Hindlimb muscle (tissue), 1 donor: ENCODE results near the gene SPRED1. TPM values are rescaled to one million over a fixed set of nuclear protein-coding genes. Genes with fewer than 3 reads are reported as not detected.

Source experiments
- DNase-seq: peaks from one replicate; pipeline ENCODE4 v3.0.0-alpha.2; 2013
- polyA plus RNA-seq: library from polyadenylated mRNA; unstranded; fragments of 120-200 nt; gene quantifications from one replicate; pipeline ENCODE4 v1.2.1, GENCODE V29; 2013; ENCODE audit not compliant: insufficient read length

SPRED1 gene
- polyA plus RNA-seq: 31.4 TPM

DNA sequence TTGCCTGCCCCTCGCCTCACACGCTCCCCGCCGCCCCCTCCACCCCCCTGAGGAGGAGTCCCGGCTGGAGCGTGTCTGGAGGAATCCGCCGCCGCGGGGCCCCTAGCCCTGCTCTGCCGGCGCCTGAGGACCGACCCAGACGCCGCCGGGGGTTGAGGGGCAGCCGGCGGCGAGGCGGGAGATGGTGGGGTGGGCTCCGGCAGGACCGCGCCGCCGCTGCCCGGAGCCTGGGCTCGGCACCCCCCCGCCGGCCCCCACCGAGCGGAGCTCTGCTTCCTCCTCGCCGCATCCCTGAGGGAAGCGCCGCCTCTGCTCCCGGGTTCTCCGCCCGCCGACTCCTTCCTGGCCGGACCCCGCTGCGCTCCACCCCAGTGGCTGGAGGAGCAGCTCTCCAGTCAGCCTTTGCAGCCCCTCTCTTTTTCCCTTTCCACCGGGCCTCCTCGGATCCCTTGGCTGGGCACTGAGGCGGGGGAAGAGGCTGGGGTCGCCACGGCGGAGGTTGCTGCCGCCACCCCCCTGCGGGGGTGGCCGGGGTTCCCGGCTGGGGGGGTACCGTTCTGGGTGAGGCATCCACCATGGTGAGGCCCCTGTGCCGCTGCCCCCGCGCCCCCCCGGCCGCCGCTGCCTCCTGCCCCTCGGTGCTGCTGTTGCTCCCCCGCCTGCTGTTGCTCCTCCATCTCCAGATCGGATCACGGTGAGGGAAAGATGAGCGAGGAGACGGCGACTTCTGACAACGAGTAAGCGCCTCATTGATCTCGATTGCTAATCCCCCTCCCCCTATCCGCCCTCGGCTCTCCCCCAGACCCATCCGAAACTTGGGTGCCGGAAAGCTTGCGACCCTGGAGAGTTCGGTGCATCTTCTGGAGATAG is at the start of gene SPRED1:
Gene SPRED1 (plus strand): TSS at position 356 of the 870 bp plus-strand sequence. CDS start 350 bp downstream, at position 706.
- peak; percentile 84 for DNase-seq

DNA sequence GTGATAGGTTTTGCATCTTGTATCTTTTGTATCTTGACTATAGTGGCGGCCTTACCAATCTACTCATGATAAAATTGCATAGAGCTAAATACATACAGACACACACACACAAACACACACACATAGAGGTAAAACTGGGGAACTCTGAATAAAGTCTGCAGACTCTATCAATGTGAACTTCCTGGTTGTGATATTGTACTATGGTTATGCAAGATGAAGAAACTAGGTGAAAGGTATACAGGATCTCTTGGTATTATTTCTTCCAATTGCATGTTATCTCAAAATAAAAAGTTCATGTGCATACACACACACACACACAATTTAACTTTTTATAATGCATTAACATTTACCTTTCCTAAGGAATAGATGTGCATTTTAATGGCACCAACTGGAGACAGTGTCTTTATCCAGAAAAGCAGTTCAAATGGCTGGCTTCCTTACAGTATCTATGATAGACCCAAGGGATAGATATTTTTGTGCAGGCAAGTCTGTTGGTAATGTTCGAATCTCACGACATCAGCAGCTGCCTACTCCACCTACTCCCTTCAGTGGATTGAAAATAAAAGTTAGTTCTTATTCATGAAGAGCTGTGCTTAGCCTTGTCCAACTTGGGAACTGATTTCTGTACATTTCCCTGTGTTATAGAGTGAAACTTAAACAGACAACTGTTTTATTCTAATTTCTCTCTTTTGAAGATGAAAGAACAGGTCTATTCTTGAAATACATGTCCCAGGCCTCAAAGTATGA is 46.9 kb upstream of the SPRED1 start:
- DNase-seq: no peak

DNA sequence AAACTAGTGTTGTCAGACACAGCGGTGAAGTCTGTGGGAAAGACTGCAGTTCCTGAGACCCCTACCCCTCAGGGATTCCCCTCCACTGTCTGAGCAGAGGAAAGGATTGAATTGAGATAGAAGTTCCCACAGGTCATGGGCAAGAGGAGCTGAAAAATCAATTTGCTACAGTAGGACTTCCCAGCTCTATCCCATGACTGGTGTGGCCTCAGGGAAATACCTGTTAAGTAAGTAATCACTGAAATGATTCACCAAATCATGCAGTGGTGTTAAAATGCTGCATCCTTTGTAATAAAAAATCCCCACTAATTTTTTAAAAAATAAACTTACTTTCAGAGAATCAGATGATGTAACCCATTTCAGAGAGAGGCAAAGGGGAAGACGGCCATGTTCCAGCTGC is 45.0 kb upstream of the SPRED1 start:
- no peak for DNase-seq

- no peak for DNase-seq
These were observed 44.4 kb upstream of the SPRED1 start for GRCh38 chr15:38208206-38208605.

GRCh38 chr15:38208779-38209178 is 43.9 kb upstream of the SPRED1 start:
- no peak for DNase-seq

DNA sequence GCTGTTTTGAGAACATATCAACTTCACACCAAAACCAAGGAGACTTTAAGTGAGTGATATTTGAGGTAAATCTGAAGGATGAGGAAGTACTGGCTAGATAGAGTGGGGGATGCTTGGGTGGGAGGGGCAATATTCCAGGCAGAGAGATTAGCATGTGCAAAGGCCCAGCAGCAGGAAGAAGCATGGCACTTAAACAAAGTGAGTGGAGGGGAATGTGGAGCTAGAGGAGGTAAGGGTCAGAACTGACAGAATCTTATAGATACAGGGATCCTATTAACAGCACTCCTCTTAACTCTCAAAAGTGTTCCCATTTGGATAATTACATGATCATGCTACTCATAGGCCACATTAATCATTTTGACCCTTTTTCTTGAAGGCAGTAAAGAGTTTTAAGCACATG is 41.4 kb upstream of the SPRED1 start:
- no peak for DNase-seq

DNA sequence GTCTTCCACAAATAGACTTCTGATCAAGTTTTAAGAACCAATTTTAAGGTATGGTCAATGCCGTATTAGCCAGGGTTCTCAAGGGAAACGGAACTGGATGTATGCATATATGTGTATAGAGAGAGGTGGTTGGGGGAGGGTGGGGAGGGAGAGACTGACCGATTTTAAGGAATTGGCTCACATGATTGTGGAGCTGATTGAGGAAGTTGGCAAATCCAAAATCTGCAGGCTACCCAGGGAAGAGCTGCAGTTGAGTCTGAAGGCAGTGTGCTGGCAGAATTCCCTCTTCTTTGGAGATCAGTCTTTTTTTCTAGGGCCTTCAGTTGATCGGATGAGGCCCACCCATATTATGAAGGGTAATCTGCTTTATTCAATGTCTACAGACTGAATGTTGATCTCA is 40.8 kb upstream of the SPRED1 start:
- no peak for DNase-seq

DNA sequence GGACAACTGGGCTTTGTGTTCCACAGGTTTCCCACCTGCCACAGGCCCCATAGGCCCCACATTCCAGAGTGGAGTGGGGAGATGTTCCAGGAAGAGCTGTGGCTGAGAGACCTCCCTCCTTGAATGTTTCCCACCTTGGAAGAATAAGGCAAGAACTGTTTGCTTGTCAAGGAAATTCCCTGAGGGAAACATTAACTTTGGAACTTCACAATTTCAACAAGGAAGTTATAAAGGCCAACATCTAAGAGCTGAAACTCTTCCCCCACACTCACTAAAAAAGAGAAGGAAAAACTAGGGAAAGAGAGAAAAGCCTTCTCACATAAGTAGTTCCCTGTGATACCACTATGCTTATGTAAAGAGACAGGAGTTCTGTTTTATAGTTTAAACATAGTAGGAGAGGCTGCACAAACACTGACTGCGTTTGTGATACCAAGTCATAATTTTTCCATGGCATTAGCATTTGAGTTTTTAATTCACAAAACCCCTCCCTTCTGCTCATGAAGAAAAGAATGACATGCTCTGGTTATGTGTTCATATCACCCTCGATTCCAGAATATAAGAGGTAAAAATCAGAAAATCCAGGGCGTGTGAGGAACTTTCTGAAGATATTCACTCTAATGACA is 39.8 kb upstream of the SPRED1 start:
- no peak for DNase-seq

DNA sequence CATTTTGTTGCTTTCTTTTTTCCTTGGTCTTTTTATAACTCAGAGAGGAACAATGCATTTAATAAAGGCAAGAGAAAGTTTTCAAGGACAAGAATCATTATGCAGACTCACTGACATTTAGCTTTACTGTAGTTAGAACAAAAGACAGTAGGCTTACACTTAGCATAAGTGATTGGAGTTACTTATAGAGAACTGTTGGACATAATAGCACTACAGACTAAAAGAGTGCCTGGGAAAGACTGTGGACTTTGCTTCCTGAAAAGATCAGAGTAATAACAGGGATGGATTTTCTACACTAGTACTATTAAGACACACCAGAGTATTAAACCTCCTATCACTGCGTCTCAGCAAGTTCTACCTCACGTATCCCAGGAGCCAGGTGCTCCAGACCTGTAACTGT is 39.3 kb upstream of the SPRED1 start:
- no peak for DNase-seq

DNA sequence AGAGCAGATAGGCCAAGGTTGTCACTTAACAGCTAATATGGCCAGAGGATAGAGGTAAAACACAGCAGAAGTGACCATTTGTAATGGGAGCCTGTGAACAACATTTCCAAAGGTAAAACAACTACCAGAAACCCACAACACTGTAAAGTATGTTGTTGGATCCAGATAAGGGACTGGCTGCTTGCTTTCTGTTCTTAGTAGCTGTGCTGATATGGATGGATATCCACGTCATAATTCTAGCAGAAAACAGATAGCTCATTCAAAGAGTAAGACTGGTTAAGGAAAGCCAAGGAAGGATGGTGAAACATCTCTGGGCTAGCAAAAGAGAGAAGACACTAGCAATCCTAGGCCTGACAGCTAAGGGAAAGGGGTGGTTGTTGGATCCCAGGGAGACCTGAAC is 36.9 kb upstream of the SPRED1 start:
- no peak for DNase-seq

- no peak for DNase-seq
These were observed 35.9 kb upstream of the SPRED1 start for GRCh38 chr15:38216763-38217162.

GRCh38 chr15:38217191-38217595 is 35.4 kb upstream of the SPRED1 start:
- DNase-seq: no peak

DNA sequence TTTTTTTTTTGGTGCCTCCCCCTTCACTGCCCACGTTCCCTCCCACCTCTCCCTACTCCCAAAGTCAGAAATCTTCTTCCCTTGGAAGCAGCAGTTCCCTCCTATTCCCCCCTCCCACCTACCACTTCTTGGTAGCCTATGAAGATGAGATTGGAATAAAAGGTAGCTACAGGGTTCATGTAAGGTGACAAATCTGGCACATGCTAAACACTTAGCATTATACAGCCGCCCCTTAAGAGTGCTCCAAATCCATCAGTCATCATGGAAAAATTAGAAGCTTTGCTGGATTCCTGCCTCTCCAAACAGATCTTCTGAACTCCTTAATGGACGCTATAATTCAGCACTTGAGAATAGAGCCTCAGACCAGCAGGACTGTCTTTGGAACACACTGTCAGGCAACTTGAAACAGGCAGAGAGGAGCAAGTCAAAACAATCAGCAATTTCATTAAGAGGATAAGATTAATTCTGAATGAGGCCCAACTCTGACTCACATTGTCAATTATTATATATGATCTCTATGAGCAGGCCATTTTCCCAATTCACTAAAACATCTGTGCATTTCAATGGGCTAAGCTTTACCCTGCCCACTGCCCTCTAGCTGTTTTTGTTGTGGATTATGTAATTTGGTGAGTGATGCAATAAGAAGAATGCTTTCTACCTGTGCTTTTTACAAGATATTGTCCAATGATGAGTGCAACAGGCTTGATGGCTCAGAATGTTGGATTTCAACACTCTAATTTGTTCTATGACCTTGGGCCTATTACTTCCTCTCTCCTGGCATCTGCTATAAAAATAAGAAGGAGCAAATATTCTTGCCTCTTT is 34.6 kb upstream of the SPRED1 start:
- DNase-seq: no peak

GRCh38 chr15:38220606-38221273 is 31.9 kb upstream of the SPRED1 start:
- DNase-seq: no peak

- no peak for DNase-seq
These were observed 28.1 kb upstream of the SPRED1 start for GRCh38 chr15:38224486-38224885.

- DNase-seq: no peak
These were observed 27.3 kb upstream of the SPRED1 start for GRCh38 chr15:38225381-38225780.

- DNase-seq: no peak
These were observed 25.9 kb upstream of the SPRED1 start for GRCh38 chr15:38226608-38227266.

DNA sequence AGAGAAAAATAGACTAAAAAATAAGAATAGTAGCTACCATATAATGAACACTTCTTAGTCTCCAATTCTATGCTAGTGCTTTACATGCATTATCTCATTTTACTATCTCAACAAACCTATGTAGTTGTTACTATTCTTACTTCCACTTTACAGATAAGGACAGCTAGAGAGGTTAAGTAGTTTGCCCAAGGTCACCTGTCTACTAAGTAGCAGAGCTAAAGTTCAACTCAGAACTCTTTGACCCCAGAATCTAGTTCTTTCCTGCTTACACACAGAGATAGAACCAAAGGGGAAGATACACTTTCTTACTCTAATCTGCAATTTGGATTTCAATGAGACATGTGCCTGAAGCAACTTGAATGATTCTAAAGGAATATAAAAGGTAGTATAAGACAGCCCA is 24.7 kb upstream of the SPRED1 start:
- no peak for DNase-seq

DNA sequence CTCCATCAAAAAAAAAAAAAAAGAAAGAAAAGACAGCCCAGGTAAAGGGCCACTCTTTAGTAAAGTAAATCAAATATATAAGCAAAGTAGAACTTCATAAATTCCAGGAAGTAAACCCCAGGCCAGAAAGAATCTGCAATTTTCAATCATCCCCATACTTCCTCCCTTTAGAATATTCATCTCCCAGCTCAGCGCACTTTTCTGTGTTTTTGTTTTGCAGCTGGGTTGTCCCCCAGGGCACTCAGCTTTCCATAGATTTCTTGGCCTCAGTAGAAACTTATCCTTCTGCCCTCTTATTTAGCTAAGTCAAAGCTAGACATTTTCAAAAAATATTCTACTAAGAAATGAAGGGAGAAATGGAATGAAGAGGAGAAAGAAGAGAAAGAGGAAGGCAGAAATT is 24.0 kb upstream of the SPRED1 start:
- no peak for DNase-seq

DNA sequence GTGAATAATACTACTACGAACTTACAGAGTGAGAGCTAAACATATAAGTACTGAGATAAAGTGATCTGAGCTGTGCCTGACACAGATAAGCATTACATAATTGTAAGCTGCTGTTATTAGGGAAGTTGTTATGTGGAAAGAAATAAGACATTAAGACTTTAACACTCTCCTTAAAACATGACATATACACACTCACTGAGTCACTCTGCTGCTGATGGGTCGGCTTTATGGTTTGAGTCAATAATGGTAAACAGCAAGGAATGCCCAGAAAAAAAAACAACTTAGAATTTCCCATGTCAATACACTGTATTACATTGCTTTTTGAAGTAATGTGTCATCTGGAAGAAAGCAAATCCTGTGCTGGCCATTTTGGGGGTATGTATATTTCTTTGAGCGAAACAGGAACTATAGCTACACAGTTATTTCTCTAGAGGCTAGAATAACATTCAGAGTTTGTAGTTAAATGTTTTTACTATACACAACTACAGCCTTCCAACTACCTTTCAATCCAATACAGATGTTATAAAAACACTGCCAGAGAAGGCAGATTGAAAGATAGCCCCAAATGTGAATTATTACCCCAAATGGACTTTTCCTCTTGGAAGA is 22.8 kb upstream of the SPRED1 start:
- no peak for DNase-seq

- no peak for DNase-seq
These were observed 21.2 kb upstream of the SPRED1 start for GRCh38 chr15:38231436-38231835.
